A204.1 (cell line): Measurements from ENCODE around the gene DPRX.

Experiments
- FAIRE-seq: peaks from 2 replicates; lab custom pipeline; 2012; peaks lifted over from hg19 to GRCh38; lab: Jason Lieb, UNC

The DPRX gene, protein sequence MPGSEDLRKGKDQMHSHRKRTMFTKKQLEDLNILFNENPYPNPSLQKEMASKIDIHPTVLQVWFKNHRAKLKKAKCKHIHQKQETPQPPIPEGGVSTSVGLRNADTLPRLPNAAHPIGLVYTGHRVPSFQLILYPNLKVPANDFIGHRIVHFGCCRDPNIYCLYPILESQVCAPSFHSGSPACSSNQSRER

GRCh38 chr19:53631949-53632407 lies at the start of gene DPRX:
TSS of gene DPRX (plus strand) at chr19:53631999. CDS start at chr19:53632107, 108 bp downstream.
- no peak for FAIRE-seq

- no peak for FAIRE-seq
Measured at GRCh38 chr19:53583181-53583580, 48.6 kb upstream of the DPRX start.

- FAIRE-seq: no peak
Measured at GRCh38 chr19:53586277-53586691, 45.5 kb upstream of the DPRX start.

DNA sequence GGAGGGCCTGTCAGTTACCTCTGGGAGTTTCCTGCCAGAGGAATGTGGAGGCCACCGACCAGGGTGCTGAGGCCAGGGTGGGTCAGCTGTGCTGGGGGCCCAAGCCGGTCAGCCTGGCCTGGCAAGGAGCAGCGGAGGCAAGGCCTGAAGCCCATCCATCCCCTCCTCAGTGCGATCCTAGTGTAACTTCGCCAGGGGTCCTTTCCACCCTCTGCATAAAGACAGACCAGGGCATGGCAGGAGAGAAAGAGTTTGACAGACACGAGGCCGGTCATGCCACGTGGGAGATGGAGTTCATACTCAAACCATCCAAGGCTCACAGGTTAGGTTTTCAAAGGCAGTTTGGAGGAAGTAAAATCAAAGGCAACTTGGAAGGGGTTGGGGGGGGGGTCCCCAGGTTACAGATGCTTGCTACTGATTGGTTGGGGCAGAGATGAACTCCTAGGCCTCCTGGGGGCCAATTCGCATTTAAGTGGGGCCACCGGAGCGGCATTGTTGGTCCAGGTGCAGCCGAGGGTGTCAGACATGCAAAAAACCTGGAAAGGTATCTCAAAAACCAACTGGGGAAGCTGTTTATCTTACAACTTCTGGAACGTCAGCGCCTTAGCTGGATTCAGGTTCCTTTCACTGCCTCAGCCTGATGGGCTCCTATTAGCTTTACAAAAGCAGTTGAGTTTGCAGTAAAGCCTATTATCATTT lies 36.8 kb upstream of the DPRX start:
- FAIRE-seq: no peak

- no peak for FAIRE-seq
Measured at GRCh38 chr19:53595510-53595867, 36.3 kb upstream of the DPRX start.

DNA sequence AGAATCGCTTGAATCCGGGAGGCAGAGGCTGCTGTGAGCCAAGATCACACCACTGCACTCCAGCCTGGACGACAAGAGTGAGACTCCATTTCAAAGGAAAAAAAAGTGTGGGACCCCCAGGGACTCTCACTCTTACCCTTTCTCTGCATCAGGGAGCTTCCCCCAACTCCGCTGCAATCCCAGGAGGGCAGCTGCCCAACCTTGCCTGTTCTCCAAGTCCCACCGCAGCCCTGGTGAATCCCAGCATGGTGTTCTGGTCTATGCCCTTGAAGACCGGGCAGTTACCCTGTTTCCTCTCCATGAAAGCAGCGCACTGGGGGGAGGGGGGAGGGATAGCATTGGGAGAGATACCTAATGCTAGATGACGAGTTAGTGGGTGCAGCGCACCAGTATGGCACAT lies 35.7 kb upstream of the DPRX start:
- FAIRE-seq: no peak

DNA sequence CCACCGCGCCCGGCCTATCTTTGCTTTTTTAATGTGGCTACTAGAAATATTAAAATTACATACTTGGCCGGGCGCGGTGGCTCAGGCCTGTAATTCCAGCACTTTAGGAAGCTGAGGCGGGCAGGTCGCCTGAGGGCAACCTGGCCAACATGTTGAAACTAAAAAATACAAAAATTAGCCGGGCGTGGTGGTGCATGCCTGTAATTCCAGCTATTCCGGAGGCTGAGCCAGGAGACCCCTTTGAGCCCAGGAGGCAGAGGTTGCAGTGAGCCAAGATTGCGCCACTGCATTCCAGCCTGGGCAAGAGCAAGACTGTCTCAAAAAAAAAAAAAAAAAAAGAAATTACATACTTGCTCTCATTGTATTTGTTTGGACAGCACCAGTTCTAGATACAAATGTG lies 34.8 kb upstream of the DPRX start:
- no peak for FAIRE-seq

GRCh38 chr19:53598361-53598760 lies 33.4 kb upstream of the DPRX start:
- FAIRE-seq: no peak

DNA sequence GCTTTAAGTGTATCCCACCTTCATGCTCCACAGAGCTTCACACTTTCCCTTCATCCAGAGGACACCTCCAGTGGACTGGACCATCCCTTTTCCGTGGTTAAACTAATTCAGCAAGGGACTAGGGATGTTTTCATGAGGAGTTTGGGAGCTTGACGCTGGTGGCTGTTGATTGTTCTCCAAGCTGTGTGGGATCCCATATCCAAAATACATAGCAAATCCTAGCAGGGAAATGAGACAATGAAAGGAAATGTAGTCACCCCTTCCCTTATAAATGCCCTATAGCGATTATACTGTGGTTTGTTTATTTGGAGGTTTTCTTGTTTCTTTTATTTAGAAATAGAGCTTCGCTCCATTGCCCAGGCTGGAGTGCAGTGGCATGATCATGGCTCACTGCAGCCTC lies 31.6 kb upstream of the DPRX start:
- FAIRE-seq: no peak

GRCh38 chr19:53606031-53606430 lies 25.8 kb upstream of the DPRX start:
- no peak for FAIRE-seq

DNA sequence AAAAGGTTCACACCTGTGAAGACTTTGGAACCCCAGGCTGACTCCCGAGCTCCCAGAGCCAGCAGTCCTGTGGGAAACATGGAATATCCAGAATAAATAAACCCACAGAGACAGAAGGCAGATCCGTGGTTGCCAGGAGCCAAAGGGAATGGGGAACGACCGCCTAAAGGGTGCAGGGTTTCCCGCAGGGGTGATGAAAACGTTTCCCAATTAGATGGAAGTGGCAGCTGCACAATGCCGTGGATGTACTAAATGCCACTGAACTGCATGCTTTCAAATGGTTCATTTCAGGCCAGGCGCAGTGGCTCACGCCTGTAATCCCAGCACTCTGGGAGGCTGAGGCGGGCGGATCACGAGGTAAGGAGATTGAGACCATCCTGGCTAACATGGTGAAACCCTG lies 23.4 kb upstream of the DPRX start:
- FAIRE-seq: no peak

- FAIRE-seq: no peak
Measured at GRCh38 chr19:53612762-53613526, 18.9 kb upstream of the DPRX start.

DNA sequence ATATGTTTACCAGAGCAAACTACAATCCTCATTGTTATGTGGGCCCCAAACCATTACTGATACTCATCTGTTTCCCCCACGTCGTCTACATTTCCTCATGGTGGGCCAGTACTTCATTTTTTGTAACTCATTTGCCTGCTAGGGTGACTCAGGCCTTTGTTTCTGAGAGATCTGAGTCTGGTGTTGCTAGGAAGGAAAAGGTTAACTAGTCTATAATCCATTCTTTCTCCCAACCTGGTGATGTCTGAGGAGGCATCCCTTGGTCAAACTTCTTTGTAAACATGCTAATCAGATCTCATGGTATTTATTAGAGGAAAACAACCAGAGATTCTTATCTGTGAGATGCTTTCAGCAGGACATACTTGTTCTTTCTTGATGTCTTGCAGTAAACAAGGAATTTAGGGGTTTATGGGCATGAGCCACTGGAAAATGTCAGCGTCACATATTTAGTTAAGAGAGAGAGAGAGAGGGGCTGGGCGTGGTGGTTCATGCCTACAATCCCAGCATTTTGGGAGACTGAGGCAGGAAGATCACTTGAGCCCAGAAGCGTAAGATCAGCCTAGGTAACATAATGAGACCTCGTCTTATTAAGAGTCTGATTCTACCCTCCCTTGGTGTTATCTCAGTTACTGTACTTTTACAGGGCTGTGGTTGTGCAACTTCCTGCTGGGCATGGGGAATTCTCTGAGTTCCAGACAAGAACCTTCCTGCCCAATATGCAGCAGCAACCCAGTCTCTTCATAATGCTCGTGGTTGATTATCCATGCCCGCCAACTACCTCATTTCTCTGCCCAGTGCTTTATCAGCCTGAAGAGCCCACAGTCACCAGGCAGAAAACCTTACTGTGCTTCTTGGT lies 9.7 kb upstream of the DPRX start:
- no peak for FAIRE-seq

GRCh38 chr19:53624771-53625545 lies 6.8 kb upstream of the DPRX start:
- FAIRE-seq: no peak

DNA sequence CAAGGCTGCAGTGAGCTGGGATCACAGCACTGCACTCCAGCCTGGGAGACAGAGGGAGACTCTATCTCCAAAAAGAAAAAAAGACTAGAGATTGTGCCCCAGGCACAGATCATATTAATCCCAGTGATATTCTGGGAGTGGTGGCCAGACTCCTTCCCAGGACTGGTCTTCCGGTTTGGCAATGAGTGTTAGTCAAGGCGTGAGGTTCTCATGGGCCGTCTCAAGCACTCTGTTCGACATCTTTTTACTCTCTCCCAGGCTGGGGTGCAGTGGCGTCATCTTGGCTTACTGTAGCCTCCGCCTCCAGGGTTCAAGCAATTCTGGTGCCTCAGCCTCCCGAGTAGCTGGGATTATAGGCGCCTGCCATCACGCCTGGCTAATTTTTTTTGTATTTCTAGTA lies 5.3 kb upstream of the DPRX start:
- no peak for FAIRE-seq

DNA sequence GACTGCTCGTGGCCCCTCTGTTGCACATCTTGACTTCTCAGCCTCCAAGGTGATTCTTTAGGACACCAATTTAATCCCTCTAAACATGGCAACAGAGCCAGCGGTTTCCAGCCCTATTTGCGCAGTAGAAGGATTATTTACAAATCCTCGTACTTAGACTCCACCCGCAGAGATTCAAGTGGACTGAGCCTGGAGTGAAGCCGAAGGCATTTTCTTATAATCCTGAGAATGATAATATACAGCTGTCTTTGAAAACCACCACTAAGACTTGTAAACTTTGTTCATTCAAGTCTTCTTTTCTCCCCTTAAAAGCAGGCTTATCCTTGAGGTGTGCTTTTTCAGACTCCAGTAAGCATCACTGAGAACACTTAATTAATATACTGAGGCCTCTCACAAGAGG lies 4.8 kb upstream of the DPRX start:
- FAIRE-seq: no peak

GRCh38 chr19:53634768-53635167 lies 3.0 kb downstream of the DPRX start:
- FAIRE-seq: no peak

DNA sequence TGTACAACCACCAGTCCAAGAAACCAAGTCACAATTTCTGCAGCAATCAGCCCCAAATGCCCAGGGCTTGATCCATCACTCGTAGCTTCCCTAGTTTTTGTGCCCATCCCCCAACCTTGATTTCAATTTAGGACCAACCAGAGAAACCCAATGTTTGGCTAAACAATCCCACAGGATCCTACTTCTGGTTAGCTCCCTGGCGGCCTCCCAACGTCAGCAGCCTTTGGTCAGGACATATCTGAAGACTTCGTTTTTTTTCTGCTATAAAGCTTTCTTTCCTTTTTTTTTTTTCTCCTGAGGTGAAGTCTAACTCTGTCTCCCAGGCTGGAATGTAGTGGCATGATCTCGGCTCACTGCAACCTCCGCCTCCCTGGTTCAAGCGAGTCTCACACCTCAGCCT lies 7.7 kb downstream of the DPRX start:
- FAIRE-seq: no peak

- FAIRE-seq: no peak
Measured at GRCh38 chr19:53642381-53643099, 10.7 kb downstream of the DPRX start.

- no peak for FAIRE-seq
Measured at GRCh38 chr19:53644061-53644816, 12.4 kb downstream of the DPRX start.
